Choroid plexus epithelial cell (primary cell): Measurements from ENCODE around the gene ADI1.

Experiments used
- DNase-seq: peaks from one replicate; pipeline ENCODE4 v3.0.0-alpha.2; 2010; ENCODE audit warnings: low read depth
- H3K4me3 ChIP-seq: 2 replicates; pipeline ENCODE4 v1.5.1; 2011; ENCODE audit warnings: low read depth, mild to moderate bottlenecking, control low read depth, low read length, moderate library complexity
- TF ChIP-seq, protein P1 (sequence below): conservative IDR thresholded peaks from 2 replicates; pipeline ENCODE4 v1.5.1; 2011; ENCODE audit warnings: low read depth, mild to moderate bottlenecking, control low read depth, inconsistent platforms, low read length, moderate library complexity

Gene ADI1, protein sequence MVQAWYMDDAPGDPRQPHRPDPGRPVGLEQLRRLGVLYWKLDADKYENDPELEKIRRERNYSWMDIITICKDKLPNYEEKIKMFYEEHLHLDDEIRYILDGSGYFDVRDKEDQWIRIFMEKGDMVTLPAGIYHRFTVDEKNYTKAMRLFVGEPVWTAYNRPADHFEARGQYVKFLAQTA

DNA sequence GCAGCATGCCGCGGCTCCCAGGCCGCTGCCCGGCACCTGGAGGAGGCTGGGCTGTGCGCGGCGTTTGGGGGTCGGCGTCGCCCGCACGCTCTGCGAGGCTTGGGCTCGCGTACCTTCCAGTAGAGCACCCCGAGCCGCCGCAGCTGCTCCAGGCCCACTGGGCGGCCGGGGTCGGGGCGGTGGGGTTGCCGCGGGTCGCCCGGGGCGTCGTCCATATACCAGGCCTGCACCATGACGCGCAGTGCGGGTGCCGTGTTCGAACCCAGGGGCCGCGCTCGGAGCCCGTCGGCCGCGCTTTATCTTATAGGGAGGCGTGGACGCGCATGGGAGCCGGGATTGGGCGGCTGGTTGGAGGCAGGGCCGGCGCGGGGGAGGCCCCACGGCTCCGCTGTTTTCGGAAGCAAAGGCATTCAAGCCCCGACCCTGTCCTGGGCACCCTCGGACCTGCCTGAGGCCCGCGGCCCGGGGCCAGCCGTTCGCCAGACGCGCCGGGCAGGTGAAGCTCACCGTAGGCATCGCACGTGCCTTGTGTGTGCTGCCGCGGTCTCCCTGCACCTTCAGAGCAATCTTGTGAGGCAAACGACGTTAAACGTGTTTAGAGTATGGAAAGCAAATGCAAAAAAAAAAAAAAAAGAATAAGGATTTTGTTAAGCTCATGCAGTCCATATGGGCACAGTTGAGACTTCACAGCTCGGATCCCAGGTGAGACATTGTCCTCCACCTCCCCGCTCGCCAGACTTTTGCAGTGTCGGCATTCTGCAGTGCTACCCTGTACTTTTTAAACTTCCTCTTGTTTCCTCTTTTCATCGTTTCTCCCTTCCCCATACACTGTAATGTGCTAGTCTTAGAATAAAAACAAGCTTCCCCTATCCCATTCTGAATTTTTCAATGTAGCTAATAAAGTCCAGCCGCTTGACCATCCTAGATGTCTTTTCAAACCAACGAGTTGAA, at the start of gene ADI1:
ADI1 (minus strand) TSS at position 277 of the 951 bp plus-strand sequence; CDS start at position 233, 44 bp downstream.
- TF ChIP-seq, protein P1, sequence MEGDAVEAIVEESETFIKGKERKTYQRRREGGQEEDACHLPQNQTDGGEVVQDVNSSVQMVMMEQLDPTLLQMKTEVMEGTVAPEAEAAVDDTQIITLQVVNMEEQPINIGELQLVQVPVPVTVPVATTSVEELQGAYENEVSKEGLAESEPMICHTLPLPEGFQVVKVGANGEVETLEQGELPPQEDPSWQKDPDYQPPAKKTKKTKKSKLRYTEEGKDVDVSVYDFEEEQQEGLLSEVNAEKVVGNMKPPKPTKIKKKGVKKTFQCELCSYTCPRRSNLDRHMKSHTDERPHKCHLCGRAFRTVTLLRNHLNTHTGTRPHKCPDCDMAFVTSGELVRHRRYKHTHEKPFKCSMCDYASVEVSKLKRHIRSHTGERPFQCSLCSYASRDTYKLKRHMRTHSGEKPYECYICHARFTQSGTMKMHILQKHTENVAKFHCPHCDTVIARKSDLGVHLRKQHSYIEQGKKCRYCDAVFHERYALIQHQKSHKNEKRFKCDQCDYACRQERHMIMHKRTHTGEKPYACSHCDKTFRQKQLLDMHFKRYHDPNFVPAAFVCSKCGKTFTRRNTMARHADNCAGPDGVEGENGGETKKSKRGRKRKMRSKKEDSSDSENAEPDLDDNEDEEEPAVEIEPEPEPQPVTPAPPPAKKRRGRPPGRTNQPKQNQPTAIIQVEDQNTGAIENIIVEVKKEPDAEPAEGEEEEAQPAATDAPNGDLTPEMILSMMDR, result no peak
- DNase-seq, result peak; percentile 78
- H3K4me3 ChIP-seq, result peak within 1 kb of the TSS; percentile 91

DNA sequence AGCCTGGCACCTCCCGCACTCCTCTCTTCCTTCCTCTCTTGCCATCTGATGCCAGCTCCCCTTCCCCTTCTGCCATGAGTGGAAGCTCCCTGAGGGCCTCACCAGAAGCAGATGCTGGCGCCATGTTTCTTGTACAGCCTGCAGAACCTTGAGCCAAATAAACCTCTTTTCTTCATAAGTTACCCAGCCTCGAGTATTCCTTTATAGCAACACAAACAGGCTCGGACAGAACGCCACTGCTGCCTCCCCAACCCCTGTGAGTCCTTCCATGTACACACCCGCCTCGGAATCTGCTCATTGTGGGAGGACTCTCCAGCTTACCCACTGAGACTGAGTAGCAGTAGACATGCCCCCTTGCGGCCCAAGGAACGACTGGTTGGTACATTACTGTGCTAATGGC, 47.5 kb upstream of the ADI1 start:
- H3K4me3 ChIP-seq, result no peak overlapping the region
- DNase-seq, result no peak
- TF ChIP-seq, protein P1, result no peak

DNA sequence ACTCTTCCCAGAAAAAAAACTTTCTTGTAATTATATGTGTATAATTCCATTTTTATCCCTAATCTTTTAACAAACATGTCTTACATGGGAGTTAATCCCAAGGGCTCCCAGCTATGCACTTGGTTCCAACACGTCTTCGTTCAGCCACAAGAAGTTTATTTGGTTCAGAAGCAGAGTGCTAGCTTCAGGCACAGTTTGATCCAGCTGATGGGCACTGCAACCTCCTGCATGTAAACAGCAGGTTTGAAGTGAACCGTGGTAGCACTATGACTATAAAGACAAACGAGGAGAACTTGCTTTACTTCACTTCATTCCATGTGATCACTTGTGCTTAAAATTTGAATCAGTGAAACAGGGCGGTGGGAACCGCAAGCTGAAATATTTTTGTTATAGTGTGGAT, 45.8 kb upstream of the ADI1 start:
- H3K4me3 ChIP-seq, result no peak overlapping the region
- TF ChIP-seq, protein P1, result no peak
- no peak for DNase-seq

DNA sequence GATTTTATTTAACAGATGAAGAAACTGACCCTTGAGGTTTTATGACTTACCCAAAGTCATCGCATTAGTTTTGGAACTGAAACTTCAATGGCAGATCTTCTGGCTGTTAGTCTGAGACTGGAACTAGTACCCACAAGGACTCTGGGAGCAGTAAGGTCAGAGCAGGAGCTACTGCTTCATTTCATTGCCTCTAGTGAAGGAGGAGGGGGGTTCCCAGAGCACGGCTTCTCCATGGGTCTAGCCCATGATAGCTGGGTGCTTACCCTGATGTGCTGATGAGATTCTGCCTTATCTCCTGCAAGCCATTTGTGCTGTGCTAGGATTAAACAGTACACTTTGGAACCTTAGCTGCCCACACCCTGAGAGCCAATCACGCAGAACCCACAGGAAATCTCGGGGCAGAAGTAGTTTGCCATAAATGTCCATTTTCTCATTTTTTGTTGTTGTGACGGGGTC, 44.2 kb upstream of the ADI1 start:
- DNase-seq, result no peak
- H3K4me3 ChIP-seq, result no peak overlapping the region
- TF ChIP-seq, protein P1, result no peak

DNA sequence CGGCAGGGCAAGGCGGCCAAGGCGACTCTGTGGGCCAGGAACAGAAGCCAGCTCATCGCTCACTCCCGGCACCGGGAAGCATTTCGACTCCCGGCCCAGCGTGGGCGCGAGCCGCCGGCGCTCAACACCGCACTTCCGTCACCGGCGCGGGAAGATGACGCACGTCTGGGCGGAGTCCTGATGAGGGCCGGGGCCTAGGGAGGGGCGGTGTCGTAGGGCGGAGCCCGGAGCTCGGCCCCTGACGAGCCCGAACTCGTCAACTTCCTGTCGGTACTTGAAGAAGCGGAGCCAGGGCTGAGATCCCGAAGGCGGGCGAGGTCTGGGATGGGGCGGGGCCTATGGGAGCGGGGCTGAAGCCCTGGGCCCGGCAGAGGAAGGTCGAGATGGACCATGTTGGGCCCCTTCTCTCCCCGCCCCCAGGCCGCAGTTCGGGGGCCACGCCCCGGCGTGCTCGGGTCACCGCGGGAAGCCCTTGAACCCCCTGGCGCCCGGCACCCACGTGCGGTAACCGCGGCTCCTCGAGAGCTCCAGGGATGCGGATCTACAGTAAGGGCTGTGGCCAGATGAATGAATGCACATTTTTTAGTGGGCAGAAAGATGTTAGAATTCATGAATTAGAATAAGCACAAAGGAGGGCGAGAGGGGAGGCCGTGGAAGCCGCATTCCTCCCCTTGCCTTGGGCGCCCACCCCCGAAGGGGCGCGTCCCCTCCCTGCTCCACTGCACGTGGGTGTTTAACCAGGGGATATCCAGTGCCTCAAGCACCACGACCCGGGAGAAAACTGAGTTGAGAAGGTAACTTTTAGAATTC, 39.1 kb upstream of the ADI1 start, which contains the start of gene RNASEH1:
RNASEH1 (minus strand) TSS at position 129 of the 810 bp plus-strand sequence; CDS start at position 56, 73 bp downstream.
- peak; percentile 99 for DNase-seq
- peak within 1 kb of the TSS; percentile 93 for H3K4me3 ChIP-seq
- TF ChIP-seq, protein P1, result no peak

DNA sequence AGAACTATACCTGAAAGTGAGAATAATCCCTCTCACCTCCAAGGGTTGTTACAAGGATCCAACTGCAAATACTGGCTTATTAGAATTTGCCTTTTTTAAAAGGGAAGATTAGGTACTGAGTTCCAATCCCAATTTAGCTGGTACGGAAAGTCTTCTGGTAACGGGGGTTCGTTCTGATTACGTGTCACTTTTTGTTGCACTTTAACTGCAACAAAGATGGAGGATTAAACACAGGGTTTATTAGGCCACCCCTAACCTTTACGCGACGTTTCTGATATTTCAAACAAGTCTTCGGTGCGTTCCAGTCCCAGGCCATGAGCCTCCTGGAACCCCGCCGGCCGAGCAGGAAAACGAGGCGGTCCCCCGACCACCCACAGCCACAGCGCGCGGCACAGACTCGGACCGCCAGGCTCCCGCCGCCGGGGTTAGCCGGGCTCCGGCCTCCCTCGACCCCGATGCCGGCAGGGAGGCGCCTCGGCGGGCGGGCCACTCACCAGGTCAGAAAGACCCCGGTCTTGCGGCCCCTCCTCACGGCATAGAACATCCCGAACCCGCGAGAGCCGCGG, 38.4 kb upstream of the ADI1 start:
- no peak for DNase-seq
- TF ChIP-seq, protein P1, result no peak
- peak overlapping the region; percentile 93 for H3K4me3 ChIP-seq
